Adipose tissue (tissue), 3 donors: ENCODE results near the gene C2orf68. TPM values are rescaled to one million over a fixed set of nuclear protein-coding genes. Genes with fewer than 3 reads are reported as not detected.
"Not testable (repeated sequence)": the region's sequence is repeated elsewhere in the genome, so short reads cannot be mapped to it uniquely, and the experiment has no call there.

ENCODE experiments used
- H3K27ac ChIP-seq: one replicate; pipeline ENCODE4 v1.5.1; 2013; ENCODE audit warnings: low read depth, low read length
- WGBS, 3 donors: extraction: QIAGEN DNeasy Blood & Tissue Kit; methylation state at CpG; one replicate each; pipeline ENCODE4 v1.1.7; 2013; 5-methylcytosine and 5-hydroxymethylcytosine counted together
- polyA plus RNA-seq, 3 donors: library from polyadenylated mRNA; stranded (reverse); fragments of 200-250 nt; gene quantifications; one replicate each; pipeline ENCODE4 v1.2.3, GENCODE V29; 2013
- donor health status: healthy with polysubstance abuse.
- donor health status: Bipolar disorder and iron deficiency.
- donor health status: healthy.

C2orf68 gene
- polyA plus RNA-seq, 3 donors = 10.6 to 15.5 (median 14.7) TPM

GRCh38 chr2:85564144-85564563 lies 47.7 kb downstream of the C2orf68 start:
- no peak overlapping the region for H3K27ac ChIP-seq
- WGBS, 3 donors = 84 to 90% (median 85%) methylated on average over 5 of the region's 5 CpGs

- no peak within 1 kb of the TSS for H3K27ac ChIP-seq
- 3% methylated on average over 63 to 64 of the region's 64 CpGs for WGBS, 3 donors
Measured at GRCh38 chr2:85561280-85562212, 50.3 kb downstream of the C2orf68 start, which contains the start of gene GGCX. GGCX (minus strand) TSS chr2:85561493; CDS start chr2:85561428, 65 bp downstream.

GRCh38 chr2:85560812-85561279 lies 51.0 kb downstream of the C2orf68 start:
- 2 to 6% (median 5%) methylated on average over 14 of the region's 14 CpGs for WGBS, 3 donors
- H3K27ac ChIP-seq = no peak overlapping the region

GRCh38 chr2:85560403-85560726 lies 51.5 kb downstream of the C2orf68 start:
- H3K27ac ChIP-seq = not testable (repeated sequence)
- WGBS, 3 donors = 61 to 82% (median 81%) methylated on average over 12 of the region's 12 CpGs

- H3K27ac ChIP-seq = no peak overlapping the region
- WGBS, 3 donors = 94 to 100% (median 100%) methylated on average over 1 of the region's 1 CpG
Measured at GRCh38 chr2:85558160-85558559, 53.7 kb downstream of the C2orf68 start.

GRCh38 chr2:85557130-85557529 lies 54.7 kb downstream of the C2orf68 start:
- 92 to 94% (median 93%) methylated on average over 5 of the region's 5 CpGs for WGBS, 3 donors
- no peak overlapping the region for H3K27ac ChIP-seq

Other genes with a start within 250 kb of the C2orf68 start
- gene CAPG, start 201.7 kb downstream of the C2orf68 start, polyA plus RNA-seq = 100 to 1,000 TPM in 1 of 3 donors, 10 to 100 TPM in 2; 22.2 to 129 (median 76.7) TPM
- under 1 TPM in 2 of 3 donors, not detected in 1; 0.40 to 0.89 TPM for gene SH2D6, start 193.4 kb downstream of the C2orf68 start, polyA plus RNA-seq
- gene MAT2A, start 72.9 kb downstream of the C2orf68 start, polyA plus RNA-seq = 100 to 1,000 TPM; 139 to 362 (median 309) TPM
- 10 to 100 TPM in 2 of 3 donors, 1 to 10 TPM in 1; 9.0 to 31.3 (median 25.5) TPM for gene GGCX, start 50.6 kb downstream of the C2orf68 start, polyA plus RNA-seq
- 100 to 1,000 TPM in 2 of 3 donors, 10 to 100 TPM in 1; 67.7 to 151 (median 138) TPM for gene VAMP8, start 34.5 kb downstream of the C2orf68 start, polyA plus RNA-seq
- gene VAMP5, start 27.6 kb downstream of the C2orf68 start, polyA plus RNA-seq = 100 to 1,000 TPM in 2 of 3 donors, 10 to 100 TPM in 1; 38.7 to 292 (median 145) TPM
- gene RNF181, start 16.3 kb downstream of the C2orf68 start, polyA plus RNA-seq = 100 to 1,000 TPM; 177 to 184 (median 177) TPM
- gene TMEM150A, start 9.4 kb downstream of the C2orf68 start, polyA plus RNA-seq = 10 to 100 TPM; 23.5 to 30.3 (median 28.4) TPM
- gene USP39, start 4.1 kb upstream of the C2orf68 start, polyA plus RNA-seq = 10 to 100 TPM; 20.2 to 44.9 (median 31.7) TPM
- 1 to 10 TPM in 2 of 3 donors, not detected in 1; 1.7 to 2.4 TPM for gene SFTPB, start 56.1 kb upstream of the C2orf68 start, polyA plus RNA-seq
- 1 to 10 TPM; 1.2 to 4.7 (median 2.3) TPM for gene GNLY, start 82.3 kb upstream of the C2orf68 start, polyA plus RNA-seq
- 10 to 100 TPM; 10.2 to 57.5 (median 29.5) TPM for gene ATOH8, start 141.9 kb upstream of the C2orf68 start, polyA plus RNA-seq